ENCODE measurements around the gene BCAS4.
"Not testable (repeated sequence)": the region's sequence is repeated elsewhere in the genome, so short reads cannot be mapped to it uniquely, and the experiment has no call there.

The BCAS4 gene

DNA sequence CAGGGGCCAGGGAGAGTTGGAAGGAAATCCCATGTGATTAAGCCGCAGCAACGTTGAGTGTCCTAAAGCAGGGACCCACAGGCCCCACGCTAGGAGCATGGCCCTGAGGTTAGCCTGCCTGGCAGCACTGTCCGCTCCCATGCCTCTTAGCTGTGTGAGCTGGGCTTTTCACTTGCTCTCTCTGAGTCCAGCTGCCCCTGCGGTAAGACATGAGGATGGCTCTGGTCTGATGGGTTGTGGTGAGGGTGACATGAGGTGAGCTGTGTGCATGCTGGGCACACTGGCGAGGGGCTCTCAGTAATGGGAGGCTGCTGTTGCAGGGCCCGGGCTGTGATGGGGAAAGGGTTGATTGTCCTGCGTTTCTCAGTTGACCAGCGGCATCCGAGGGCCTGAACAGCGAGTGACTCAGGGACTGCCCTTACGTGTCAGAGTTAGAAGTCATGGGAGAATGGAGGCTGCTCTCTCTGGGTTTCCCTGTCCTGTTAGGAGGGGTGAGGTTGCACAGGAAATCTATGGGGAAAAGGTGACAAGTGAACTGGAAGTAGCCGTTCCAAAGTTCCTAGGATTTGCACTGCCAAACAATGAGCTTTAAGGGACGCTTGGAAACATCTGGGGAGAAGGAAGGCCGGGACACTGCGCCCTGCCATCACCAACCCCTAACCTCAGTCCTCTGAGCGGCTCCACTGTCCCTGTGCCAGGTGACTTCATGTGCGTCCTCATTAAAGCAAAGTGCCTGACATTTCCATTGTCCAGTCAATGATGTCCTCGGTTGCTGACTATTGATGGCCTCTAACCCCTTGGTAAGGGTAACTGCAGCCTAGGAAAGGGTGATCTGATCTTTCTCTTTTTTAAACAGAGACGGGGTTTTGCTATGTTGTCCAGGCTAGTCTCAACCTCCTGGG is 85.0 kb downstream of the BCAS4 start:
- no peak for FAIRE-seq

DNA sequence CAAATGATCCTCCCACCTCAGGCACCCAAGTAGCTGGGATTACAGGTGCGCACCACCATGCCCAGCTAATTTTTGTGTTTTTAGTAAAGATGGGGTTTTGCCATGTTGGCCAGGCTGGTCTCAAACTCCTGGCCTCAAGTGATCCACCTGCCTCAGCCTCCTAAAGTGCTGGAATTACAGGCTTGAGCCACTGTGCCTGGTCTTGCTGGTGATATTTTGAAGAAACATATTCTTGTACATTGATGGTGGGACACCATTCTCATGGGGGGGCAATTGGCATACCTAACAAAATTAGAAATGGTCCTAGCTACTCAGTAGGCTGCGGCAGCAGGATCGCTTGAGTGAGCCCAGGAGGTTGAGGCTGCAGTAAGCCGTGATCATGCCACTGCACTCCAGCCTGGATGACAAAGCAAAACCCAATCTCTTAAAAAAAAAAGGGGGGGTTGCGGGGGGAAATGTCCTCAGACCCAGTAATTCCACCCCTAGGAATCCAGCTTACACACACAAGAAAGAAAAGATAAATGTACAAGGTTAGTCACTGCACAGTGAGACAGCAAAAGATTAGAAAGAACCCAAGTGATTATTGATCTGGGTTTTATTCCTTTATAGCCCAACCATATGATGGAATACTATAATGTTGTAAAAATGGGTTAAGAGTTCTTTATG is 87.0 kb downstream of the BCAS4 start:
- FAIRE-seq: not testable (repeated sequence)

DNA sequence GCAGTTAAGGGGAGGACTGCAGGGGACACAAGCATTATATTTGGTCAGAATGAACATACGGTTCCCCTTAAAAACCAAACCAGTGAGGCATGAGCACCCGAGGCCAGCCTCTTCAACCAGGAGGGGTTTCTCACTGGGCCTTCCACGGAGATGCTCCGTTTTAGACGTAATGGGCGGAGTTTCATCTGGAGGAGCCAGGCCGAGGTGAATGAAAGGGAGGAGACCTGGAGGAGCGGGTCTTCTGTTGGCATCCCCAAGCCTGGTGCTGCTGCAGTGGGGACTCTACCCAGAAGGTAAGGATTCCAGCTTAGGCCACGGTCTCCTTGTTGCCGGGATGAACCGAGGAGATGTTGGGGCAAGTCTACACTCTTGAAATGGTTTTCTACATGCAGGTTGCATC is 89.0 kb downstream of the BCAS4 start:
- no peak for FAIRE-seq

DNA sequence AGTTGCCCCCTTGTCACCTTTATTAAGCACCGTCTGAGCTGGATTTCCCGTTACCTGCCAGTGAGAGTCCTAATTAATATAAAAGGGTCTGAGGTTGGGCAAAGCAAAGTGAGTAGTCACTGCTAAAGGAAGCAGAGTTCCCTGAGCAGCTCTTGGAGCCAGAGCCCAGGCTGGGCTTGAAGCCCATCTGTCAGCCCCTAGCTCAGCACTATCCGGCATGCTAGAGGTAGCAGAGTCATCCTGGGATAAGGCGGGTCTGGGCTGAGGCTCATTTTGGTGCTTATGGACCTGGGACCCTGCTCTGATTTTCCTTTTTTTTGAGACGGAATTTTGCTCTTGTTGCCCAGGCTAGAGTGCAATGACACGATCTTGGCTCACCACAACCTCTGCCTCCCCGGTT is 90.2 kb downstream of the BCAS4 start:
- no peak for FAIRE-seq

DNA sequence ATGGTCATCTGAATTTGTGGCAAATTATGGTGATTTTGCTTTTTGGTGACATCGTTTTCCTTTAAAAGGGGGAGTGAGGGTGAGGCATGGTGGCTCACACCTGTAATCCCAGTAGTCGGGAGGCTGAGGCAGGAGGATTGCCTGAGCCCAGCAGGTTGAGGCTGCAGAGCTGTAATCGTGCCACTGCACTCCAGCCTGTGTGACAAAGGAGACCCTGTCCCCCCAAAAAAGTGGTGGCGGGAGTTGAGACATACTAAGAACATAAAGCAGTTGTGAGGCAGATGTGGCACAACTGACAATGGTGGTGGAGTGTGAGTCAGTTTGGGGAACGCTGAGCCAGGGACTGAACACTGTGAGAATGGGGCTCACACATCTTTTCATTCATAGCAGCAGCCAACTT is 90.9 kb downstream of the BCAS4 start:
- no peak for FAIRE-seq

DNA sequence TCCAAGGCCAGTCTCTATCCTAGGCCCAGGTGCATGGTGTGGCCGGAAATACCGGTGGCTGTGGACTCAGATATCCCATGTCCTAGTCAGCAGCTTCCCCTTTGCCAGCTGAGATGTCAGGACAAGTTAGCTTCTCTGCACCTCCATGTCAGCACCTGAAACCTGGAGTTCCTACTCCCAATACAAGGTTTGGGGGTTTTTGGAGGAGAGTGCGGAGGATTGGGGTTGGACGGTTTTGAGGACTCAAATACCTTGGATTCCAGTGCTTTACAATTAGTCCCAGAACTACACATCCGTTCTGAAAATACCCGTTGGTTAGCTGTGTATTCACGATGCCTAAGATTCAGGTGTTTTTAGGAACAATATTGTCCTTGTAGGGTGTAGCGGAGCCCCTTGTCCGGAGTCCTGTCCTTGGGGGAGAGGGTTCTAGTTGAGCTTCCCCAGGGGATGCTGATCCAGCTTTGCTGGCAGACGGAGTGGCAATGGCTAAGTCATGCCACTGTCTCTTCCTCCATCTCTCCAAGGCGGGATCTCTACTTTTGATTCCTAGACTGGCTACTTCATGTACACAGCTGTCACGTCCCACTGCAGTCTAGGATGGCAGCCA is 91.4 kb downstream of the BCAS4 start:
- FAIRE-seq: no peak

DNA sequence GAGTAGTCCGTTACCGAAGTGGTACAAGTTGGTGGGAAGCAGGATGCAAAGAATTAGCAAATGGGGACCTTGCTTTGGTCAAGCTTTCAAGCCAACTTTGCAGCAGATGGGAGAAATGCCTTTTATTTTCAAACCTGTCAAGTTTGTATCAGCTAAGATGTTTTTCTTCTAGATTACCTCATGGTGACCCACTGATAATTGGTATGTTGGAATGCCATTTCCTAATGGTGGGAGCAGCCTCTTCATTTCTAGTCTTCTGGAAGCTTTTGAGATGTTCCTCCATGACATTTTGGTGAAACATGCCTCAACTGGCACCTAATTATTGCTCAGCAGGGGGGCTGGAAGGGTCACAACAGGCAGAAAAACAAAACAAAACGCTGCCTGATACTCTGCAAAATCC is 92.7 kb downstream of the BCAS4 start:
- FAIRE-seq: no peak

DNA sequence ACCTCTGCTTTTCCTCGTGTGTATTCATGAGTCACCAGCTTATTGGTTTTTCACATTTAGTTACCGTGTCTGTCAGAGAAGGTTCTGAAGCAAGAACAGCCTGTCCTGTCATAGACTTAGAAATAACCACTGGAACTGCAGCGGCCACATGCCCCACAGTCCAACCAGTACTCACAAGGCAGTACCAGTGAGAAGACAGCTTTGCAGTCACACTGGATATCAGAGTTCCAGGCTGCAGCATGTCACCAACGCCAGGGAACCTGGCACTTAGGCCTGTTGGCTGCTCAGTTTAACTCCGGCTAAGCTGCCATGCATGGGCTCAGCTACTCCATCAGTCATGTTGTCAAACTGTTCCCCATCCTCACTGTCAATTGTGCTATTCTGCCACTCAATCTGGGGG is 96.3 kb downstream of the BCAS4 start:
- FAIRE-seq: no peak

DNA sequence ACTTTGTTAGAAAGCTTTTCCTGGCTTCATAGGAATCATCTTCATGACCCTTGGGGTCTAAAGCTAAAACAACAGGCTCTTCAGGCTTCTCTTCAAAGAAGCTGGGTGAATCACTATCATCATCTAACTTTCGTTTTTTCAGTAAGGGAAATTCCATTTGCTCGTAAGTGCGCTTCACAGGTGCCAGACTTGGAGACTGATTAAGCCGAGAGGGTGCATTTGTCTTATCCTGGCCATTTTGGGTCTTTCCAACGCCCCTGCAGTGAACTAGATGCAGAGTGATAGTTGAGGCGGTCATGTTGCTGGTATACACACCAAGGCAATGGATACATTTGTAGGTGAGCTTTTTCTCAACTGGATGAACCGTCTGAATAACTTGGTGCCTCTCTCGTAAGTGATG is 97.5 kb downstream of the BCAS4 start:
- no peak for FAIRE-seq

DNA sequence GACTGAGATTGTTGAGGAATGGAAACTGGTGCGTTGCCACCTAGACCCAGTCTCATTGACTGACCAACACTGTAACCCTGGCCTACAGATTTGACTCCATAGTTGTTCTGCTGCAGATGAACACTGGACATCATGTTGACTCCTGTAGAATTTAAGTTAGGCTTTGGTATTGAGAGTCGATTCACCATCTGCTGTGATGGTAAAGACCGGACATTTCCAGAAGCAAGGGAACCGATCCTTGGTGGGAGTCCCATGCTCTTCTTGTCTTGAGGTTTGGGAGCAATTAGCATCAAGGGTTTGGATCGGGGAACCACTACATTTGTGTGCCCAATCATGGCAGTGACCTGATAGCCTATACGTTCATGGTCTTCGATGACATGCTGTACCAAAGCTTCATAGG is 98.8 kb downstream of the BCAS4 start:
- FAIRE-seq: no peak

DNA sequence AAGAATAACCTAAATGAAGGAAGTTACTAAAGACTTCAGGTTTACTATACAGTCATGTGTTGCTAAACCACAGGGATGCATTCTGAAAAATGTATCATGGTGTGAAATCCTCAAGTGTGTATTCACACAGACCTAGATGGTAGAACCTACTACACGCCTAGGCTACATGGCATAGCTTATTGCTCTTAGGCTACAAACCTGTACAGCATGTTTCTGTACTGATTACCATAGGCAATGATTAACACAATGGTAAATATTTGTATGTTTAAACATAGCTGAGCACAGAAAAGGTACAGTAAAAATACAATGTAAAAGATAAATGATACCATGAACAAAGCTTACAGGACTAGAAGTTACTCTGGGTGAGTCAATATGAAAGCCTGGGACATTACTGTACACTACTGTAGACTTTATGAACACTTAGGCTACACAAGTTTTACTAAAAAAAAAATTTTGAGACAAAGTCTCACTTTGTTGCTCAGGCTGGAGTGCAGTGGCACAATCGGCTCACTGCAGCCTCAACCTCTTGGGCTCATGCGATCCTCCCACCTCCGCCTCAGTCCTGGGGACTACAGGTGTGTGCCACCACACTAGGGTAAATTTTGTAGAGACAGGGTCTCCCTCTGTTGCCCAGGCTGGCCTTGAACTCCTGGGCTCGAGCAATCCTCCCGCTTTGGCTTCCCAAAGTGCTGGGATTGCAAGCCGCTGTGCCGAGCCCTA is 100.4 kb downstream of the BCAS4 start:
- no peak for FAIRE-seq

DNA sequence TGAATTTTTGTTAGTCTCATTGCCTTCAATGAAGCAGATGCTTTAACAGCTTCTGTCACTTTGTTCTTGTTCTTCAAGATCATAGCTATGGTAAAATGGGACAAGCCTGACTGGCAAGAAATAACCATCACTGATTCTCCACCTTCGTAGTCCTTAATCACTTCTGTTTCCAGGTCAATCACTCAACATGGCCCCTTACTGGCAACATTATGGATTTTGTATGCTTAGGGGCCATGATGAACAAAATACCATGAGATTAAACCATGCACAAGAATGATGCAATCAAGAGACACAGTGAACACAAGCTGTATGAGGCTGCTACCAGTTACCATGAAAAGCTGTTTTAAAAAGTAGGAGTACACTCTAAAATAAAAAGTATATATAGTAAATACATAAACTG is 103.6 kb downstream of the BCAS4 start:
- FAIRE-seq: no peak

DNA sequence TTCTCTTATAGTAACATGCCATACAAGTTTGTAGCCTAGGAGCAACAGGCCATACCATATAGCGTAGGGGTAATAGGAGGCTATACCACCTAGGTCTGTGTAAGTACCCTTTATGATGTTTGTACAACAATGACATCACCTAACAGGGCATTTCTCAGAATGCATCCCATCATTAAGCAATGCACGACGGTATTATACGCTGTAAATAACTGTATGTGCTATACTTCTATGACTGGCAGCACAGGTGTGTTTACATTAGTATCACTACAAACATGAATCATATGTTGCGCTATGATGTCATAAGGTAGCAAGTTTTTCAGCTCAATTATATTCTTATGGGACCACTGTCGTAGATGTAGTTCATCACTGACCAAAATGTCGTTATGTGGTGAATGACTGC is 105.4 kb downstream of the BCAS4 start:
- FAIRE-seq: no peak

DNA sequence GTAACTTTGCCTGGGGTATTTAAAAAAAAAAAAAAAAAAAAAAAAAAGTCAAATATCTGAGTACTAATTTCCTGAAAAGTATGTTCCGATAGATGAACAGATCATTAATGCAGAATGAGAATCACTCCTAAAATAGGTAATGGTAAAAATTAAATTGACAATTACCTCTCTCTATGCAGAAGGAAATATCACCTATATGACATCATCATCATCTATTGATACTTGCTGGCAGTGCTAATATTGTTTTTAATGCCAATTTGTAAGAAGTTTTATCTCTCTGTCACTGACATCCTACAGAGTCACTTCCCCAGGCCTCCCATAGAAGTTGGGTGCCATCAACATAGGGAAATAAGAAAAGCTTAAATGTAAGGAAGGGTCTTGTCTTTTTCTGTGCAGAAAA is 106.4 kb downstream of the BCAS4 start:
- FAIRE-seq: no peak

DNA sequence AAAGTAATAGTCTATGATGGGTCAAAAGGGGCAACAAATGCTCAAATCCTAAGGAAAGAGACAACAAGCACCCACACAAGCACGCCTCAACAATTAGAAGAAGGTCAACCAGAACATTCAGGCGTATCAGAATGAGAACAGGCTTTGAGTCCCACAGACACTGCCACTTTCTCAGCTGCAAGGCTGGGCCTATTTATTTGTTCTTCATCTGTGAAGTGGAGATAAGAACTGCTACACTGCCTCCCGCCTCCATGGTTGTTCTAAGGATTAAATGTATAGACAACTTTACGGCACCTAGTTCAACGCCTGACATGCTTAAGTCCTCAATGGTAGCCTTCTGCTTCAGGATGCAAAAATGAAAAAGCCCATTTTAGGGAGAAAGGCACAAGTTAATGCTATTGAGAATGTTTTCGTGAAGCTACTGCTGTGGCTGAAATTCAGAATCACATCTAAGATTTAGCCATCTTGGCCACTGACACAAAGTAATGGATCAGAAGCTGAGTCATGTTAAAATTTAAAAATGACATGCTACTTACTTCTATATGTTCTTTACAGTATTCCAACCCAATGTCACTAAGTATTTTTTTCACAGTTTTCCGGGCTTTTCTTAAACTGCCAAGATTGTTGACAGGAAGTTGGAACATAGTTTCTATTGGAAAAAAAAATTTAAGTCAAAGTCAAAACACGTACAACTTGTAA is 108.6 kb downstream of the BCAS4 start:
- no peak for FAIRE-seq

DNA sequence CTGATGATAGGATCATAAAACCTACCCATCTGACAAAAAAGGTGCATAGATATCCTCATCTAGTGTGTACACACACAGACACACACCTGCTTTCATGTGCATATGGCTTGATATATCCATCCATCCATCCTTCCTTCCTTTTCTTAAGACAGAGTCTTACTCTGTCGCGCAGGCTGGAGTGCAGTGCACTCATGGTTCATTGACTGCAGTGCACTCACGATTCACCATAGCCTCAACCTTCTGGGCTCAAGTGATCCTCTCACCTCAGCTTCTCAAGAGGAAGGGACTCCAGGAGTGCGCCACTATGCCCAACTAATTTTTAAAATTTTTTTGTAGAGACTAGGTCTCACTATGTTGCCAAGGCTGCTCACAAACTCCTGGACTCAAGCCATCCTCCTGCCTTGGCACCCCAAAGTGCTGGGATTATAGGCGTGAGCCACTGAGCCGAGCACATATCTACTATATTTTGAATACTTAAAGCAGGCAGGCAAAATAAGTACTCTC is 109.3 kb downstream of the BCAS4 start:
- FAIRE-seq: no peak

DNA sequence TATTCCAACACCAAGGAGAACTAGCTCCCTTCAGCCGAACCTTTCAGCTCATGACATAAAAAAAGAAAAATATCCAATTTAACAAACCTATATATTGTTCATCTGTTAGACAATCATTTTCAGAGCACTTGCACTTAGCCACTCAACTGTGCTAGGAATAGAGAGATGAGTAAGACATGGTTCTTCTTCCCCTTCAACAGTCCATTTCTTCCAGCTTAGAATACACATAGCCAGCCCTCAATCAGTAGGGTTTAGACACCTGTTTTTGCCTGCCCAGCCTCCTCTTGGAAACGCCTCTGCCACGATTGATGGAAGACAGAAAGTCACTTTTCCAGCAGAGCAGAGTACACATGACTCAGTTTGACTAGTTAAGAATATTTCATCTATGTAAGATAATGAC is 114.6 kb downstream of the BCAS4 start:
- FAIRE-seq: no peak

DNA sequence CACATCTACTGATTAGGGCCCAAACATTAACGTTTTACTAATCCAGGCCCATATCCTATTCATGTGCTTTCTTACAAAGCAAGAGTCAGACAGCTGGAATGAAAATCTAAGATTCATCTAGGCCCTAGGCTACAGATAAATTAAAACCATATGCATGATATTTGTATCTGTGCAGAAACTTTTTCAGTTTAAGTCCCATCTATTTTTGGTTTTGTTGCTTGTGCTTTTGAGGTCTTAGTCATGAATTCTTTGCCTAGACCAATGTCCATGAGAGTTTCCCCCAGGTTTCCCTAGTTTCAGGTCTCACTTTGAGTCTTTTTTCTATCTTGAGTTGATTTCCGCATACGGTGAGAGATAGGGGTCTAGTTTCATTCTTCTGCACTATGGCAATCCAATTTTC is 116.2 kb downstream of the BCAS4 start:
- no peak for FAIRE-seq

DNA sequence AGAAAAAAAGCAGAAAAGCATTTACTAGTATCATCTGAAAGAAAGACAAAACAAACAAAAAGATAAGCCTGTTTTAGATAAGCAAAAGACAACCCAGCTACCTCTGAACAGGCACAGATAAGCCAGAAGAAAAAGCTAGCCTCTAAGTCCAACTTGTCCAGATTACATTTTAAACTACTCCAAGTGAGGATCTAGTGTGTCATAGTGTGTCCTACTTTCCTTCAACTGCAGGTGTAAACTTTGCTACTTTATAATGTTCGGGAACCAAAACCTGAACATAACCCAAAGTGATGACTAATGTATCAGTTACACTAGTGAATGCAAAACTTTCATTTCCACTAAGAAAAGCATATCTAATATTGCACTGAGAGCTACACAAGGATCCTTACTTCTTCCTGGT is 116.9 kb downstream of the BCAS4 start:
- FAIRE-seq: no peak

DNA sequence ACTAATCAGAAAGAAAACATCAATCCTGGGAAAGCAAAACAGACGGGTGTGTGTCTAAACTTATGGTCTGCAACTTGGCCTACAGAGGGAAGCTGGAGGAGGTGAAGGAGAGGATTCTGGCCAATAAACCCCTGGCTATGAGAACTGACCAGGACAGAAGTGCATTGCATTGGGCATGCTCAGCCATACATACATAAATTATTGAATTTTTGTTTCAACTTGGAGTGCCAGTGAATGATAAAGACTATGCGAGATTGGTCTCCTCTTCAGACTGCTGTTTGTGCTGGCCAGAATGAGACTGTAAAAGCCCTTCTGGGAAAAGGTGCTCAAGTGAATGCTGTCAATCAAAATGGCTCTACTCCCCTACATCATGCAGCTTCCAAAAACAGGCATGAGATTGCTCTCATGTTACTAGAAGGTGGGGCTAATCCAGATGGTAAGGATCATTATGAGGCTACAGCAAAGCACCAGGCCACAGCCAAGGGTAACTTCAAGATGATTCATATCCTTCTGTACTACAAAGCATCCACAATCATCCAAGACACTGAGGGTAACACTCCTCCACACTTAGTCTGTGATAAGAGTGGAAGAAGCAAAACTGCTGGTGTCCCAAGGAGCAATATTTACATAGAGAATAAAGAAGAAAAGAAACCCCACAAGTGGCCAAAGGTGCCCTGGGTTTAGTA is 119.0 kb downstream of the BCAS4 start:
- FAIRE-seq: no peak

DNA sequence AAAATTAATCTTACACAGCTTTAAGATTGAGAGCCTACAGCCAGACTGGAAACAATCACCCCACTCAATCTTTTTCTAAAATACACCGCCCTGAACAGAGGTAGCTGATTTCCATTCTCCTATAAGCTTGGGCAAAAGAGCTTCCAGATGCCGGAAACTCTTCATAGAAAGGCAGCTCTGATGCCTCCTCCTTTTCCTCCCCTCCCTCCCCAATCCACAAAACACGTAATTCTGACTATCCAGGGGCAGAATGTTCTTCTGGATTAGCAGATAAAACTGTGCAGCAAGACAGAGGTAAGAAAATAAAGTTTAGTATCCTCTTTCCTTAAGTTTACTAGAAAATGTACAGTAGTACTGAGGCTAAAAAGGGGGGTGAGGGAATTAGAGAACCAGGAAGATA is 120.6 kb downstream of the BCAS4 start:
- FAIRE-seq: no peak

DNA sequence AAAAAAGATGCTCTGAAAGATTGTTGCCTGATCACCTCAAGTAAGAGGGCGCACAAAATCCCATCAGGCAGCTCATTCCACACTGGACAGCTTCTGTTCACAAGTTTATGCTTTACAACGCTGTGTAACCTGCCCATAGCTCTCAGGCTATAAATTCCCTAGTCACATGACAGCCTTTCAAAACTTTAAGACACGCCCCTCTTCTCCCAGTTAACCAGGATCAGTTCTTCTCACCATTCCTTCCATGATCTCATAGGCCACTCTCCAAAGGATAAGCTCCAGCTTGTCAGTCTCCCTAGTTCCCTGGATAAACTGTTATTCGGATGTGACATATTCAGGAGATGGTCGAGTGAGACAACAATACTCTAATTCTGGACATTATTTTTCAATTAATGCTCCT is 121.4 kb downstream of the BCAS4 start:
- no peak for FAIRE-seq

Data from colon (tissue), 2 donors.